IPS-15b (cell line): ENCODE measurements around the gene CELF5.
"Not testable (repeated sequence)": the region's sequence is repeated elsewhere in the genome, so short reads cannot be mapped to it uniquely, and the experiment has no call there.

ENCODE experiments used
- H3K27me3 ChIP-seq: one replicate; pipeline ENCODE4 v1.6.1; 2013; ENCODE audit warnings: low read length; ENCODE audit not compliant: control insufficient read depth, insufficient read depth
- H3K36me3 ChIP-seq: one replicate; pipeline ENCODE4 v1.6.1; 2013; ENCODE audit warnings: low read length; ENCODE audit not compliant: control insufficient read depth, insufficient read depth
- H3K4me1 ChIP-seq: one replicate; pipeline ENCODE4 v1.6.1; 2013; ENCODE audit warnings: mild to moderate bottlenecking, low read length; ENCODE audit not compliant: control insufficient read depth, insufficient read depth
- H3K4me3 ChIP-seq: one replicate; pipeline ENCODE4 v1.5.1; 2013; ENCODE audit warnings: low read depth, low read length
- H3K9ac ChIP-seq: one replicate; pipeline ENCODE4 v1.6.1; 2013; ENCODE audit warnings: low read depth, mild to moderate bottlenecking, low read length
- H3K9me3 ChIP-seq: one replicate; pipeline ENCODE4 v1.6.1; 2013; ENCODE audit warnings: mild to moderate bottlenecking, low read length; ENCODE audit not compliant: control insufficient read depth, insufficient read depth

The CELF5 gene

GRCh38 chr19:3328743-3329142, 104.3 kb downstream of the CELF5 start:
- Histone ChIP-seq H3K27me3 (peaks cover 14% of the 10 kb centered on the region), H3K4me3 (no peak overlapping the region), H3K9me3 (no peaks in the 10 kb centered on the region), H3K4me1 (no peaks in the 10 kb centered on the region), H3K9ac (no peak overlapping the region), H3K36me3 (no peaks in the 10 kb centered on the region)

GRCh38 chr19:3330047-3330446, 105.6 kb downstream of the CELF5 start:
- no peaks in the 10 kb centered on the region for H3K4me1 ChIP-seq
- peaks cover 14% of the 10 kb centered on the region for H3K27me3 ChIP-seq
- H3K9me3 ChIP-seq, result no peaks in the 10 kb centered on the region
- H3K9ac ChIP-seq, result no peak overlapping the region
- no peak overlapping the region for H3K4me3 ChIP-seq
- H3K36me3 ChIP-seq, result no peaks in the 10 kb centered on the region

- not testable (repeated sequence) for H3K9me3 ChIP-seq, H3K9ac ChIP-seq, H3K4me3 ChIP-seq, H3K36me3 ChIP-seq, H3K4me1 ChIP-seq
- peaks cover 14% of the 10 kb centered on the region for H3K27me3 ChIP-seq
These were observed 107.8 kb downstream of the CELF5 start for GRCh38 chr19:3332232-3332631.

GRCh38 chr19:3333020-3333583, 108.6 kb downstream of the CELF5 start:
- H3K36me3 ChIP-seq, result no peaks in the 10 kb centered on the region
- no peaks in the 10 kb centered on the region for H3K4me1 ChIP-seq
- no peaks in the 10 kb centered on the region for H3K9me3 ChIP-seq
- peaks cover 14% of the 10 kb centered on the region for H3K27me3 ChIP-seq
- H3K9ac ChIP-seq, result no peak overlapping the region
- no peak overlapping the region for H3K4me3 ChIP-seq

- no peak overlapping the region for H3K4me3 ChIP-seq
- no peaks in the 10 kb centered on the region for H3K36me3 ChIP-seq
- no peaks in the 10 kb centered on the region for H3K9me3 ChIP-seq
- no peak overlapping the region for H3K9ac ChIP-seq
- H3K27me3 ChIP-seq, result peaks cover 14% of the 10 kb centered on the region
- no peaks in the 10 kb centered on the region for H3K4me1 ChIP-seq
These were observed 109.2 kb downstream of the CELF5 start for GRCh38 chr19:3333662-3334061.

- H3K27me3 ChIP-seq, result peaks cover 14% of the 10 kb centered on the region
- H3K36me3 ChIP-seq, H3K4me3 ChIP-seq, H3K9ac ChIP-seq, H3K9me3 ChIP-seq, H3K4me1 ChIP-seq: not testable (repeated sequence)
These were observed 110.4 kb downstream of the CELF5 start for GRCh38 chr19:3334749-3335430.

GRCh38 chr19:3335431-3336350, 111.2 kb downstream of the CELF5 start:
- H3K4me1 ChIP-seq, result no peaks in the 10 kb centered on the region

GRCh38 chr19:3336351-3336679, 111.9 kb downstream of the CELF5 start:
- Histone ChIP-seq H3K4me3 (no peak overlapping the region), H3K27me3 (peaks cover 12% of the 10 kb centered on the region), H3K9ac (no peak overlapping the region), H3K9me3 (no peaks in the 10 kb centered on the region), H3K4me1 (no peaks in the 10 kb centered on the region), H3K36me3 (no peaks in the 10 kb centered on the region)

More at GRCh38 chr19:3335431-3336350, 111.2 kb downstream of the CELF5 start:
- H3K4me3 ChIP-seq, result no peak overlapping the region
- H3K36me3 ChIP-seq, result no peaks in the 10 kb centered on the region
- H3K9me3 ChIP-seq, result no peaks in the 10 kb centered on the region
- H3K27me3 ChIP-seq, result peaks cover 14% of the 10 kb centered on the region
- H3K9ac ChIP-seq, result no peak overlapping the region

GRCh38 chr19:3336680-3337523, 112.4 kb downstream of the CELF5 start:
- Histone ChIP-seq H3K27me3 (peaks cover 10% of the 10 kb centered on the region), H3K36me3 (no peaks in the 10 kb centered on the region), H3K9me3 (no peaks in the 10 kb centered on the region), H3K4me3 (no peak overlapping the region), H3K4me1 (no peaks in the 10 kb centered on the region), H3K9ac (no peak overlapping the region)

GRCh38 chr19:3338541-3339181, 114.2 kb downstream of the CELF5 start:
- Histone ChIP-seq H3K9ac (no peak overlapping the region), H3K4me1 (no peaks in the 10 kb centered on the region), H3K27me3 (no peaks in the 10 kb centered on the region), H3K36me3 (no peaks in the 10 kb centered on the region), H3K4me3 (no peak overlapping the region), H3K9me3 (no peaks in the 10 kb centered on the region)

GRCh38 chr19:3340340-3340739, 115.9 kb downstream of the CELF5 start:
- H3K9ac ChIP-seq, result no peak overlapping the region
- H3K27me3 ChIP-seq, result no peaks in the 10 kb centered on the region
- no peak overlapping the region for H3K4me3 ChIP-seq
- no peaks in the 10 kb centered on the region for H3K9me3 ChIP-seq
- H3K4me1 ChIP-seq, result no peaks in the 10 kb centered on the region
- H3K36me3 ChIP-seq, result no peaks in the 10 kb centered on the region
